Erythroblast (primary cell): Measurements from ENCODE around the gene PRICKLE2.

Experiments
- GATA1 ChIP-seq: IDR thresholded peaks from 2 replicates; pipeline ENCODE4 v1.6.1; 2011; ENCODE audit warnings: low read depth, mild to moderate bottlenecking, control low read depth, low read length, moderate library complexity
- POLR2A ChIP-seq: IDR thresholded peaks from 2 replicates; pipeline ENCODE4 v1.6.1; 2011; ENCODE audit warnings: mild to moderate bottlenecking, low read length

GRCh38 chr3:64059484-64060175 is 165.6 kb downstream of the PRICKLE2 start:
- TF ChIP-seq POLR2A (no peak), GATA1 (no peak)
